ENCODE data around the gene RNF25. TPM values are rescaled to one million over a fixed set of nuclear protein-coding genes. Genes with fewer than 3 reads are reported as not detected.
A peak's percentile ranks its signal among the peaks of the same experiment; 100 is the strongest.

The RNF25 gene
- total and polyA plus RNA-seq, 2 donors: 33.7 to 35.6 TPM

- H3K36me3 ChIP-seq (ENCODE audit: control insufficient read depth in 2 of 2, insufficient read depth in 2 of 2, low read length in 1 of 2): peaks cover 48 to 57% of the 10 kb centered on the region in 2 donors
Observed at GRCh38 chr2:218662377-218662776, 9.4 kb downstream of the RNF25 start.

GRCh38 chr2:218659988-218660358 is 11.8 kb downstream of the RNF25 start:
- WGBS: 25% methylated on average over 8 of the region's 8 CpGs
- Histone ChIP-seq H3K4me1 (ENCODE audit: control insufficient read depth in 2 of 2, insufficient read depth in 2 of 2, low read length in 2 of 2) (peaks cover 3 to 11% of the 10 kb centered on the region in 2 donors), H3K27ac (ENCODE audit: low read depth in 1 of 2, low read length in 1 of 2) (no peak overlapping the region), H3K4me3 (ENCODE audit: low read length in 2 of 2) (peak overlapping the region; percentile 77 to 79), H3K36me3 (ENCODE audit: control insufficient read depth in 2 of 2, insufficient read depth in 2 of 2, low read length in 1 of 2) (peaks cover 40 to 51% of the 10 kb centered on the region in 2 donors), H3K9me3 (ENCODE audit: control insufficient read depth in 2 of 2, insufficient read depth in 1 of 2, low read length in 1 of 2) (peaks cover 0 to 1% of the 10 kb centered on the region in 2 donors), H3K27me3 (ENCODE audit: control insufficient read depth in 2 of 2, insufficient read depth in 1 of 2, low read length in 1 of 2) (no peaks in the 10 kb centered on the region)
- DNase-seq (ENCODE audit: low read depth in 6 of 9, low spot score in 9 of 9): no peak

More at GRCh38 chr2:218662377-218662776, 9.4 kb downstream of the RNF25 start:
- Histone ChIP-seq H3K4me3 (ENCODE audit: low read length in 2 of 2) (no peak overlapping the region), H3K27me3 (ENCODE audit: control insufficient read depth in 2 of 2, insufficient read depth in 1 of 2, low read length in 1 of 2) (no peaks in the 10 kb centered on the region), H3K9me3 (ENCODE audit: control insufficient read depth in 2 of 2, insufficient read depth in 1 of 2, low read length in 1 of 2) (peaks cover 0 to 1% of the 10 kb centered on the region in 2 donors), H3K4me1 (ENCODE audit: control insufficient read depth in 2 of 2, insufficient read depth in 2 of 2, low read length in 2 of 2) (peaks cover 3 to 11% of the 10 kb centered on the region in 2 donors), H3K27ac (ENCODE audit: low read depth in 1 of 2, low read length in 1 of 2) (no peak overlapping the region)
- DNase-seq (ENCODE audit: low read depth in 6 of 9, low spot score in 9 of 9): no peak
- 98% methylated on average over 7 of the region's 7 CpGs for WGBS

- peak; percentile 81 to 95 (median 87) for DNase-seq (ENCODE audit: low read depth in 6 of 9, low spot score in 9 of 9)
- Histone ChIP-seq H3K27ac (ENCODE audit: low read depth in 1 of 2, low read length in 1 of 2) (peak within 1 kb of the TSS; percentile 19 to 69), H3K27me3 (ENCODE audit: control insufficient read depth in 2 of 2, insufficient read depth in 1 of 2, low read length in 1 of 2) (no peaks in the 10 kb centered on the region), H3K4me1 (ENCODE audit: control insufficient read depth in 2 of 2, insufficient read depth in 2 of 2, low read length in 2 of 2) (peaks cover 3 to 11% of the 10 kb centered on the region in 2 donors), H3K4me3 (ENCODE audit: low read length in 2 of 2) (peak within 1 kb of the TSS; percentile 77 to 79), H3K9me3 (ENCODE audit: control insufficient read depth in 2 of 2, insufficient read depth in 1 of 2, low read length in 1 of 2) (peaks cover 0 to 1% of the 10 kb centered on the region in 2 donors), H3K36me3 (ENCODE audit: control insufficient read depth in 2 of 2, insufficient read depth in 2 of 2, low read length in 1 of 2) (peaks cover 40 to 51% of the 10 kb centered on the region in 2 donors)
- under 1% methylated on average over 49 of the region's 49 CpGs for WGBS
Observed at GRCh38 chr2:218659258-218659987, 12.4 kb downstream of the RNF25 start, which contains the start of the genes BCS1L and ZNF142. Gene BCS1L (plus strand): TSS chr2:218659683. CDS start chr2:218660988, 1,305 bp downstream. Gene ZNF142 (minus strand): TSS chr2:218659623. CDS start chr2:218656429, 3,194 bp downstream.

- Histone ChIP-seq H3K36me3 (ENCODE audit: control insufficient read depth in 2 of 2, insufficient read depth in 2 of 2, low read length in 1 of 2) (peaks cover 37 to 50% of the 10 kb centered on the region in 2 donors), H3K27me3 (ENCODE audit: control insufficient read depth in 2 of 2, insufficient read depth in 1 of 2, low read length in 1 of 2) (no peaks in the 10 kb centered on the region), H3K27ac (ENCODE audit: low read depth in 1 of 2, low read length in 1 of 2) (peak overlapping the region; percentile 19 to 69), H3K9me3 (ENCODE audit: control insufficient read depth in 2 of 2, insufficient read depth in 1 of 2, low read length in 1 of 2) (peaks cover 0 to under 1% of the 10 kb centered on the region in 2 donors), H3K4me3 (ENCODE audit: low read length in 2 of 2) (peak overlapping the region; percentile 77 to 79), H3K4me1 (ENCODE audit: control insufficient read depth in 2 of 2, insufficient read depth in 2 of 2, low read length in 2 of 2) (peaks cover 3 to 11% of the 10 kb centered on the region in 2 donors)
- peak in 5 of 9 donors; percentile 17 to 53 (median 28) for DNase-seq (ENCODE audit: low read depth in 6 of 9, low spot score in 9 of 9)
- 2% methylated on average over 27 of the region's 27 CpGs for WGBS
Observed at GRCh38 chr2:218658671-218659257, 13.0 kb downstream of the RNF25 start.

- H3K9me3 ChIP-seq (ENCODE audit: control insufficient read depth in 2 of 2, insufficient read depth in 1 of 2, low read length in 1 of 2): no peaks in the 10 kb centered on the region
- H3K27me3 ChIP-seq (ENCODE audit: control insufficient read depth in 2 of 2, insufficient read depth in 1 of 2, low read length in 1 of 2): no peaks in the 10 kb centered on the region
- H3K4me1 ChIP-seq (ENCODE audit: control insufficient read depth in 2 of 2, insufficient read depth in 2 of 2, low read length in 2 of 2): peaks cover 3 to 11% of the 10 kb centered on the region in 2 donors
- H3K36me3 ChIP-seq (ENCODE audit: control insufficient read depth in 2 of 2, insufficient read depth in 2 of 2, low read length in 1 of 2): peaks cover 36 to 43% of the 10 kb centered on the region in 2 donors
- no peak overlapping the region for H3K27ac ChIP-seq (ENCODE audit: low read depth in 1 of 2, low read length in 1 of 2)
- H3K4me3 ChIP-seq (ENCODE audit: low read length in 2 of 2): no peak overlapping the region
- no peak for DNase-seq (ENCODE audit: low read depth in 6 of 9, low spot score in 9 of 9)
- WGBS: 99% methylated on average over 2 of the region's 2 CpGs
Observed at GRCh38 chr2:218655751-218656150, 16.1 kb downstream of the RNF25 start.

- 96% methylated on average over 11 of the region's 11 CpGs for WGBS
- Histone ChIP-seq H3K36me3 (ENCODE audit: control insufficient read depth in 2 of 2, insufficient read depth in 2 of 2, low read length in 1 of 2) (peaks cover 61 to 84% of the 10 kb centered on the region in 2 donors), H3K27ac (ENCODE audit: low read depth in 1 of 2, low read length in 1 of 2) (no peak overlapping the region), H3K27me3 (ENCODE audit: control insufficient read depth in 2 of 2, insufficient read depth in 1 of 2, low read length in 1 of 2) (no peaks in the 10 kb centered on the region), H3K4me3 (ENCODE audit: low read length in 2 of 2) (no peak overlapping the region), H3K9me3 (ENCODE audit: control insufficient read depth in 2 of 2, insufficient read depth in 1 of 2, low read length in 1 of 2) (no peaks in the 10 kb centered on the region), H3K4me1 (ENCODE audit: control insufficient read depth in 2 of 2, insufficient read depth in 2 of 2, low read length in 2 of 2) (no peaks in the 10 kb centered on the region)
- no peak for DNase-seq (ENCODE audit: low read depth in 6 of 9, low spot score in 9 of 9)
Observed at GRCh38 chr2:218648787-218649100, 23.1 kb downstream of the RNF25 start.

- DNase-seq (ENCODE audit: low read depth in 6 of 9, low spot score in 9 of 9): peak in 7 of 9 donors; percentile 27 to 74 (median 42)
- Histone ChIP-seq H3K27ac (ENCODE audit: low read depth in 1 of 2, low read length in 1 of 2) (no peak overlapping the region), H3K4me3 (ENCODE audit: low read length in 2 of 2) (no peak overlapping the region), H3K4me1 (ENCODE audit: control insufficient read depth in 2 of 2, insufficient read depth in 2 of 2, low read length in 2 of 2) (no peaks in the 10 kb centered on the region), H3K9me3 (ENCODE audit: control insufficient read depth in 2 of 2, insufficient read depth in 1 of 2, low read length in 1 of 2) (no peaks in the 10 kb centered on the region), H3K36me3 (ENCODE audit: control insufficient read depth in 2 of 2, insufficient read depth in 2 of 2, low read length in 1 of 2) (peaks cover 65 to 87% of the 10 kb centered on the region in 2 donors), H3K27me3 (ENCODE audit: control insufficient read depth in 2 of 2, insufficient read depth in 1 of 2, low read length in 1 of 2) (no peaks in the 10 kb centered on the region)
- WGBS: 83% methylated on average over 9 of the region's 9 CpGs
Observed at GRCh38 chr2:218648088-218648786, 23.6 kb downstream of the RNF25 start.

GRCh38 chr2:218645126-218645525 is 26.7 kb downstream of the RNF25 start:
- no peak for DNase-seq (ENCODE audit: low read depth in 6 of 9, low spot score in 9 of 9)
- 98% methylated on average over 1 of the region's 1 CpG for WGBS

GRCh38 chr2:218644721-218645120 is 27.1 kb downstream of the RNF25 start:
- Histone ChIP-seq H3K4me3 (ENCODE audit: low read length in 2 of 2) (no peak overlapping the region), H3K27me3 (ENCODE audit: control insufficient read depth in 2 of 2, insufficient read depth in 1 of 2, low read length in 1 of 2) (no peaks in the 10 kb centered on the region), H3K27ac (ENCODE audit: low read depth in 1 of 2, low read length in 1 of 2) (no peak overlapping the region), H3K36me3 (ENCODE audit: control insufficient read depth in 2 of 2, insufficient read depth in 2 of 2, low read length in 1 of 2) (peaks cover 80 to 89% of the 10 kb centered on the region in 2 donors), H3K4me1 (ENCODE audit: control insufficient read depth in 2 of 2, insufficient read depth in 2 of 2, low read length in 2 of 2) (no peaks in the 10 kb centered on the region), H3K9me3 (ENCODE audit: control insufficient read depth in 2 of 2, insufficient read depth in 1 of 2, low read length in 1 of 2) (no peaks in the 10 kb centered on the region)
- 98% methylated on average over 11 of the region's 11 CpGs for WGBS
- DNase-seq (ENCODE audit: low read depth in 6 of 9, low spot score in 9 of 9): no peak

More at GRCh38 chr2:218645126-218645525, 26.7 kb downstream of the RNF25 start:
- Histone ChIP-seq H3K9me3 (ENCODE audit: control insufficient read depth in 2 of 2, insufficient read depth in 1 of 2, low read length in 1 of 2) (no peaks in the 10 kb centered on the region), H3K4me1 (ENCODE audit: control insufficient read depth in 2 of 2, insufficient read depth in 2 of 2, low read length in 2 of 2) (no peaks in the 10 kb centered on the region), H3K27me3 (ENCODE audit: control insufficient read depth in 2 of 2, insufficient read depth in 1 of 2, low read length in 1 of 2) (no peaks in the 10 kb centered on the region), H3K4me3 (ENCODE audit: low read length in 2 of 2) (no peak overlapping the region), H3K36me3 (ENCODE audit: control insufficient read depth in 2 of 2, insufficient read depth in 2 of 2, low read length in 1 of 2) (peaks cover 78 to 91% of the 10 kb centered on the region in 2 donors), H3K27ac (ENCODE audit: low read depth in 1 of 2, low read length in 1 of 2) (no peak overlapping the region)

Measured in thymus (tissue), 11 donors.